ENCODE data around the gene IWS1. TPM values are rescaled to one million over a fixed set of nuclear protein-coding genes. Genes with fewer than 3 reads are reported as not detected.

The IWS1 gene
- total RNA-seq, 1 donor from 2014 or later = 57.6 TPM

GRCh38 chr2:127566576-127566975 lies 40.3 kb upstream of the IWS1 start:
- H3K9me3 Mint-ChIP-seq = peaks cover 6% of the 10 kb centered on the region
- DNase-seq (ENCODE audit: low spot score) = no peak
- intact Hi-C loops (cut with micrococcal nuclease) = no loop called here
- no peak overlapping the region for H3K4me3 Mint-ChIP-seq
- H3K4me1 Mint-ChIP-seq (ENCODE audit: low read depth) = peaks cover 16% of the 10 kb centered on the region
- H3K27me3 Mint-ChIP-seq (ENCODE audit: insufficient read depth) = peaks cover 32% of the 10 kb centered on the region
- peaks cover 5% of the 10 kb centered on the region for H3K36me3 Mint-ChIP-seq (ENCODE audit: low read depth)
- H3K27ac Mint-ChIP-seq = no peak overlapping the region

- H3K27ac Mint-ChIP-seq = no peak overlapping the region
- intact Hi-C loops (cut with micrococcal nuclease) = no loop called here
- H3K4me1 Mint-ChIP-seq (ENCODE audit: low read depth) = peaks cover 16% of the 10 kb centered on the region
- peaks cover 6% of the 10 kb centered on the region for H3K9me3 Mint-ChIP-seq
- no peak overlapping the region for H3K4me3 Mint-ChIP-seq
- peaks cover 36% of the 10 kb centered on the region for H3K27me3 Mint-ChIP-seq (ENCODE audit: insufficient read depth)
- DNase-seq (ENCODE audit: low spot score) = no peak
- H3K36me3 Mint-ChIP-seq (ENCODE audit: low read depth) = peaks cover 5% of the 10 kb centered on the region
These were observed 39.8 kb upstream of the IWS1 start for GRCh38 chr2:127566139-127566417.

- Mint-ChIP-seq H3K36me3 (ENCODE audit: low read depth) (peaks cover 5% of the 10 kb centered on the region), H3K27me3 (ENCODE audit: insufficient read depth) (peaks cover 35% of the 10 kb centered on the region), H3K4me1 (ENCODE audit: low read depth) (peaks cover 16% of the 10 kb centered on the region), H3K9me3 (peaks cover 6% of the 10 kb centered on the region), H3K27ac (no peak overlapping the region), H3K4me3 (no peak overlapping the region)
- no peak for DNase-seq (ENCODE audit: low spot score)
- intact Hi-C loops (cut with micrococcal nuclease) = no loop called here
These were observed 39.2 kb upstream of the IWS1 start for GRCh38 chr2:127565261-127566138.

GRCh38 chr2:127564429-127565260 lies 38.4 kb upstream of the IWS1 start:
- no peak for DNase-seq (ENCODE audit: low spot score)
- Mint-ChIP-seq H3K27ac (no peak overlapping the region), H3K36me3 (ENCODE audit: low read depth) (peaks cover 6% of the 10 kb centered on the region), H3K9me3 (peaks cover 6% of the 10 kb centered on the region), H3K4me3 (no peak overlapping the region), H3K4me1 (ENCODE audit: low read depth) (peaks cover 16% of the 10 kb centered on the region), H3K27me3 (ENCODE audit: insufficient read depth) (peaks cover 30% of the 10 kb centered on the region)
- intact Hi-C loops (cut with micrococcal nuclease) = loop anchor here (5.0 kb wide), 1 partner anchor 1058 kb away; no protein-coding TSS in a partner anchor

- intact Hi-C loops (cut with micrococcal nuclease) = loop anchor here (1.0 to 5.0 kb wide), 5 partner anchors 37 to 1059 kb away; partner anchors contain the start of genes IWS1 and SFT2D3
- Mint-ChIP-seq H3K36me3 (ENCODE audit: low read depth) (peaks cover 7% of the 10 kb centered on the region), H3K27ac (peak overlapping the region; percentile 30), H3K4me1 (ENCODE audit: low read depth) (peaks cover 16% of the 10 kb centered on the region), H3K27me3 (ENCODE audit: insufficient read depth) (peaks cover 32% of the 10 kb centered on the region), H3K4me3 (peak overlapping the region; percentile 12), H3K9me3 (peaks cover 6% of the 10 kb centered on the region)
- DNase-seq (ENCODE audit: low spot score) = peak; percentile 46
These were observed 37.5 kb upstream of the IWS1 start for GRCh38 chr2:127563458-127564428.

- H3K27me3 Mint-ChIP-seq (ENCODE audit: insufficient read depth) = peaks cover 39% of the 10 kb centered on the region
- no peak overlapping the region for H3K27ac Mint-ChIP-seq
- H3K4me1 Mint-ChIP-seq (ENCODE audit: low read depth) = peaks cover 16% of the 10 kb centered on the region
These were observed 36.6 kb upstream of the IWS1 start for GRCh38 chr2:127562936-127563335.

GRCh38 chr2:127561371-127561770 lies 35.1 kb upstream of the IWS1 start:
- no peak overlapping the region for H3K27ac Mint-ChIP-seq
- H3K4me1 Mint-ChIP-seq (ENCODE audit: low read depth) = peaks cover 16% of the 10 kb centered on the region
- intact Hi-C loops (cut with micrococcal nuclease) = loop anchor here (5.0 kb wide), 1 partner anchor 1061 kb away; no protein-coding TSS in a partner anchor

More at GRCh38 chr2:127562936-127563335, 36.6 kb upstream of the IWS1 start:
- DNase-seq (ENCODE audit: low spot score) = no peak
- H3K9me3 Mint-ChIP-seq = peaks cover 6% of the 10 kb centered on the region
- no peak overlapping the region for H3K4me3 Mint-ChIP-seq
- peaks cover 7% of the 10 kb centered on the region for H3K36me3 Mint-ChIP-seq (ENCODE audit: low read depth)
- intact Hi-C loops (cut with micrococcal nuclease) = loop anchor here (1.0 to 5.0 kb wide), 5 partner anchors 37 to 1059 kb away; partner anchors contain the start of genes IWS1 and SFT2D3

GRCh38 chr2:127560931-127561280 lies 34.6 kb upstream of the IWS1 start:
- no peak overlapping the region for H3K4me3 Mint-ChIP-seq
- no peak overlapping the region for H3K27ac Mint-ChIP-seq
- H3K27me3 Mint-ChIP-seq (ENCODE audit: insufficient read depth) = peaks cover 42% of the 10 kb centered on the region
- intact Hi-C loops (cut with micrococcal nuclease) = loop anchor here (5.0 kb wide), 1 partner anchor 1061 kb away; no protein-coding TSS in a partner anchor
- H3K9me3 Mint-ChIP-seq = peaks cover 6% of the 10 kb centered on the region
- no peak for DNase-seq (ENCODE audit: low spot score)
- peaks cover 7% of the 10 kb centered on the region for H3K36me3 Mint-ChIP-seq (ENCODE audit: low read depth)
- H3K4me1 Mint-ChIP-seq (ENCODE audit: low read depth) = peaks cover 16% of the 10 kb centered on the region

More at GRCh38 chr2:127561371-127561770, 35.1 kb upstream of the IWS1 start:
- no peak for DNase-seq (ENCODE audit: low spot score)
- Mint-ChIP-seq H3K4me3 (no peak overlapping the region), H3K27me3 (ENCODE audit: insufficient read depth) (peaks cover 38% of the 10 kb centered on the region), H3K9me3 (peaks cover 6% of the 10 kb centered on the region), H3K36me3 (ENCODE audit: low read depth) (peaks cover 7% of the 10 kb centered on the region)

- Mint-ChIP-seq H3K4me3 (no peak overlapping the region), H3K4me1 (ENCODE audit: low read depth) (peaks cover 18% of the 10 kb centered on the region), H3K27ac (no peak overlapping the region), H3K27me3 (ENCODE audit: insufficient read depth) (peaks cover 48% of the 10 kb centered on the region), H3K9me3 (peaks cover 6% of the 10 kb centered on the region), H3K36me3 (ENCODE audit: low read depth) (peaks cover 7% of the 10 kb centered on the region)
- intact Hi-C loops (cut with micrococcal nuclease) = loop anchor here (5.0 kb wide), 1 partner anchor 1062 kb away; no protein-coding TSS in a partner anchor
- no peak for DNase-seq (ENCODE audit: low spot score)
These were observed 34.1 kb upstream of the IWS1 start for GRCh38 chr2:127560201-127560930.

GRCh38 chr2:127559454-127559853 lies 33.2 kb upstream of the IWS1 start:
- peaks cover 6% of the 10 kb centered on the region for H3K9me3 Mint-ChIP-seq
- no peak for DNase-seq (ENCODE audit: low spot score)
- intact Hi-C loops (cut with micrococcal nuclease) = no loop called here
- H3K36me3 Mint-ChIP-seq (ENCODE audit: low read depth) = peaks cover 7% of the 10 kb centered on the region
- H3K4me3 Mint-ChIP-seq = no peak overlapping the region
- peaks cover 21% of the 10 kb centered on the region for H3K4me1 Mint-ChIP-seq (ENCODE audit: low read depth)
- H3K27ac Mint-ChIP-seq = no peak overlapping the region
- peaks cover 54% of the 10 kb centered on the region for H3K27me3 Mint-ChIP-seq (ENCODE audit: insufficient read depth)

- no peak for DNase-seq (ENCODE audit: low spot score)
- Mint-ChIP-seq H3K4me3 (no peak overlapping the region), H3K9me3 (peaks cover 6% of the 10 kb centered on the region), H3K4me1 (ENCODE audit: low read depth) (peaks cover 17% of the 10 kb centered on the region), H3K27me3 (ENCODE audit: insufficient read depth) (peaks cover 55% of the 10 kb centered on the region), H3K27ac (no peak overlapping the region), H3K36me3 (ENCODE audit: low read depth) (peaks cover 7% of the 10 kb centered on the region)
- intact Hi-C loops (cut with micrococcal nuclease) = no loop called here
These were observed 32.6 kb upstream of the IWS1 start for GRCh38 chr2:127558911-127559310.
